Fibroblast of lung (primary cell): ENCODE data around the gene TIAM2. TPM values are rescaled to one million over a fixed set of nuclear protein-coding genes. Genes with fewer than 3 reads are reported as not detected.
A peak's percentile ranks its signal among the peaks of the same experiment; 100 is the strongest.

Experiments
- DNase-seq, 2 donors: peaks; one replicate each; pipeline versions ENCODE4 v3.0.0 to v3.0.0-alpha.2; 2010; ENCODE audit warnings: low read depth in 2 of 2
- H2AFZ ChIP-seq: 2 replicates; pipeline ENCODE4 v1.5.1; 2012; ENCODE audit warnings: low read length, control low read depth, inconsistent platforms
- H3K27ac ChIP-seq: 2 replicates; pipeline ENCODE4 v1.5.1; 2011; ENCODE audit warnings: low read length, control low read depth; ENCODE audit not compliant: insufficient read depth
- H3K27me3 ChIP-seq: 2 replicates; pipeline ENCODE4 v1.5.1; 2011; ENCODE audit warnings: mild to moderate bottlenecking, low read length; ENCODE audit not compliant: control insufficient read depth, insufficient read depth
- H3K36me3 ChIP-seq: 2 replicates; pipeline ENCODE4 v1.5.1; 2011; ENCODE audit warnings: low read length; ENCODE audit not compliant: control insufficient read depth, insufficient read depth
- H3K4me1 ChIP-seq: 2 replicates; pipeline ENCODE4 v1.5.1; 2011; ENCODE audit warnings: low read length; ENCODE audit not compliant: control insufficient read depth, insufficient read depth; ENCODE audit errors: extremely low read depth
- H3K4me2 ChIP-seq: 2 replicates; pipeline ENCODE4 v1.5.1; 2011; ENCODE audit warnings: low read length, control low read depth; ENCODE audit not compliant: insufficient read depth; ENCODE audit errors: extremely low read depth
- H3K4me3 ChIP-seq, 4 experiments: fragments of 200-600 bp in 1 of 4; sonication (generic) in 1 of 4; replicated peaks in 1 of 4; 2 replicates each; pipeline ENCODE4 v1.5.1; 2011 to 2016; ENCODE audit warnings: low read length in 4 of 4, low read depth in 3 of 4, mild to moderate bottlenecking in 3 of 4, control low read depth in 2 of 4, inconsistent platforms in 1 of 4, mixed read lengths in 1 of 4; ENCODE audit not compliant: insufficient read depth in 1 of 4; ENCODE audit errors: control extremely low read depth in 1 of 4
- H3K79me2 ChIP-seq: 2 replicates; pipeline ENCODE4 v1.5.1; 2012; ENCODE audit warnings: mild to moderate bottlenecking, low read length, inconsistent platforms; ENCODE audit not compliant: control insufficient read depth, insufficient read depth
- H3K9ac ChIP-seq: 2 replicates; pipeline ENCODE4 v1.5.1; 2011; ENCODE audit warnings: mild to moderate bottlenecking, low read length, control low read depth; ENCODE audit not compliant: insufficient read depth
- H3K9me3 ChIP-seq: 2 replicates; pipeline ENCODE4 v1.5.1; 2012; ENCODE audit warnings: low read depth, low read length; ENCODE audit not compliant: control insufficient read depth, insufficient read depth
- H4K20me1 ChIP-seq: 2 replicates; pipeline ENCODE4 v1.5.1; 2011; ENCODE audit warnings: low read length; ENCODE audit not compliant: control insufficient read depth, insufficient read depth; ENCODE audit errors: extremely low read depth
- EZH2 ChIP-seq: IDR thresholded peaks from 2 replicates; pipeline ENCODE4 v1.5.1; 2012; ENCODE audit warnings: low read length, control low read depth, mild to moderate bottlenecking; ENCODE audit errors: missing control alignments
- polyA plus RNA-seq, 2 donors: library from polyadenylated mRNA; depleted of rRNA in 1 of 2; stranded (reverse) in 1 of 2; unstranded in 1 of 2; fragments of >200 nt; gene quantifications; 2 replicates each; pipeline ENCODE4 v1.2.1, GENCODE V29; 2011 to 2012; ENCODE audit warnings: missing spikeins in 1 of 2
- total RNA-seq: library from RNA; depleted of rRNA; stranded (reverse); fragments of >200 nt; gene quantifications from 2 replicates; pipeline ENCODE4 v1.2.1, GENCODE V29; 2014
- TF ChIP-seq, protein P1 (sequence below), 2 donors: IDR thresholded peaks in 1 of 2; conservative IDR thresholded peaks in 1 of 2; 1 replicate in 1 of 2; 2 replicates in 1 of 2; pipeline ENCODE4 v1.5.1; 2011 to 2012; ENCODE audit warnings: low read length in 2 of 2, control low read depth in 1 of 2, inconsistent platforms in 1 of 2, low read depth in 1 of 2, mild to moderate bottlenecking in 1 of 2

The TIAM2 gene
- total and polyA plus RNA-seq, 2 donors (not counting 1 experiment from before 2014, with no cell fraction given), result 6.2 to 11.2 TPM

- Histone ChIP-seq H3K4me1 (no peaks in the 10 kb centered on the region), H3K79me2 (no peaks in the 10 kb centered on the region), H3K36me3 (no peaks in the 10 kb centered on the region), H2AFZ (no peak overlapping the region), H3K9ac (no peak overlapping the region), H3K4me3 (no peak overlapping the region), H3K27ac (no peak overlapping the region), H3K4me2 (no peak overlapping the region), H3K9me3 (no peaks in the 10 kb centered on the region), H4K20me1 (no peaks in the 10 kb centered on the region), H3K27me3 (no peaks in the 10 kb centered on the region)
- DNase-seq, result no peak
- TF ChIP-seq, protein P1, sequence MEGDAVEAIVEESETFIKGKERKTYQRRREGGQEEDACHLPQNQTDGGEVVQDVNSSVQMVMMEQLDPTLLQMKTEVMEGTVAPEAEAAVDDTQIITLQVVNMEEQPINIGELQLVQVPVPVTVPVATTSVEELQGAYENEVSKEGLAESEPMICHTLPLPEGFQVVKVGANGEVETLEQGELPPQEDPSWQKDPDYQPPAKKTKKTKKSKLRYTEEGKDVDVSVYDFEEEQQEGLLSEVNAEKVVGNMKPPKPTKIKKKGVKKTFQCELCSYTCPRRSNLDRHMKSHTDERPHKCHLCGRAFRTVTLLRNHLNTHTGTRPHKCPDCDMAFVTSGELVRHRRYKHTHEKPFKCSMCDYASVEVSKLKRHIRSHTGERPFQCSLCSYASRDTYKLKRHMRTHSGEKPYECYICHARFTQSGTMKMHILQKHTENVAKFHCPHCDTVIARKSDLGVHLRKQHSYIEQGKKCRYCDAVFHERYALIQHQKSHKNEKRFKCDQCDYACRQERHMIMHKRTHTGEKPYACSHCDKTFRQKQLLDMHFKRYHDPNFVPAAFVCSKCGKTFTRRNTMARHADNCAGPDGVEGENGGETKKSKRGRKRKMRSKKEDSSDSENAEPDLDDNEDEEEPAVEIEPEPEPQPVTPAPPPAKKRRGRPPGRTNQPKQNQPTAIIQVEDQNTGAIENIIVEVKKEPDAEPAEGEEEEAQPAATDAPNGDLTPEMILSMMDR (conservative IDR thresholded peaks at IDR 0.05 in 1 of 2, IDR thresholded peaks at IDR 0.05 in 1 of 2; ENCODE audit: low read depth in 1 of 2, low read length in 2 of 2), result no peak
- TF ChIP-seq EZH2, result no peak
Measured at GRCh38 chr6:155040154-155040553, 45.0 kb downstream of the TIAM2 start.

GRCh38 chr6:155040901-155041650 is 46.0 kb downstream of the TIAM2 start:
- Histone ChIP-seq H3K4me3 (no peak overlapping the region), H3K9me3 (no peaks in the 10 kb centered on the region), H3K27me3 (no peaks in the 10 kb centered on the region), H3K36me3 (no peaks in the 10 kb centered on the region), H3K4me2 (no peak overlapping the region), H4K20me1 (no peaks in the 10 kb centered on the region), H3K4me1 (no peaks in the 10 kb centered on the region), H3K27ac (no peak overlapping the region), H3K9ac (no peak overlapping the region), H2AFZ (no peak overlapping the region), H3K79me2 (no peaks in the 10 kb centered on the region)
- DNase-seq, result no peak
- TF ChIP-seq, protein P1 (conservative IDR thresholded peaks at IDR 0.05 in 1 of 2, IDR thresholded peaks at IDR 0.05 in 1 of 2; ENCODE audit: low read depth in 1 of 2, low read length in 2 of 2), result no peak
- TF ChIP-seq EZH2, result no peak

- H3K27ac ChIP-seq, result no peak overlapping the region
- no peaks in the 10 kb centered on the region for H4K20me1 ChIP-seq
- no peak overlapping the region for H3K4me3 ChIP-seq
- H3K9ac ChIP-seq, result no peak overlapping the region
- H3K4me1 ChIP-seq, result no peaks in the 10 kb centered on the region
- TF ChIP-seq, protein P1 (conservative IDR thresholded peaks at IDR 0.05 in 1 of 2, IDR thresholded peaks at IDR 0.05 in 1 of 2; ENCODE audit: low read depth in 1 of 2, low read length in 2 of 2), result no peak
- TF ChIP-seq EZH2, result no peak
- H3K79me2 ChIP-seq, result no peaks in the 10 kb centered on the region
- H3K9me3 ChIP-seq, result no peaks in the 10 kb centered on the region
- H3K27me3 ChIP-seq, result no peaks in the 10 kb centered on the region
- peak in 1 of 2 donors; percentile 30 for DNase-seq
- no peak overlapping the region for H3K4me2 ChIP-seq
- no peaks in the 10 kb centered on the region for H3K36me3 ChIP-seq
- no peak overlapping the region for H2AFZ ChIP-seq
Measured at GRCh38 chr6:155041741-155042279, 46.7 kb downstream of the TIAM2 start.
